KG1 (cell line): ENCODE measurements around the gene TAS2R38.
"Not testable (repeated sequence)": the region's sequence is repeated elsewhere in the genome, so short reads cannot be mapped to it uniquely, and the experiment has no call there.

Experiments used
- DNase-seq: peaks from one replicate; lab custom pipeline; 2025; lab: John Stamatoyannopoulos, UW

Gene TAS2R38

DNA sequence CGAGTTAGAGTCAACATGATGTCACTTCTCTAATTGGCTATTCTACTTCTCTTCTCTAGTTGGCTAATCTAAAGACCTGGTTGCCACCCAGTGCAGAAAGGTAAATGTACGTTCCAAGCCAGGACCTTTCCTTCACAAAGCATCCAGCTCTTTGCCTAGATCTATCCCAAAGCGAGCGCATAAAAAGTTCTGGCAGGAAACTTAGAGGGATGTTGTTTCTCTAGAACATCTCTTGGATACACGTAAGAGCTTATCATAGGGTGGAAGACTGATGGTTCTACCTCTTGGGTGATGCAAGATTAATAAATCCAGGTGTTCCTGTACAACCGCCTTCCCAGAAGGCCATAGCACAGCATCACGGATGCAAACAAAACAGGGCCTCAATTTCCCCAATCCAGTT, at the start of gene TAS2R38:
TSS of gene TAS2R38 (minus strand) at position 101 of the 400 bp plus-strand sequence. CDS start at position 17, 84 bp downstream.
- no peak for DNase-seq

GRCh38 chr7:142018154-142018553, 44.6 kb upstream of the TAS2R38 start:
- no peak for DNase-seq

DNA sequence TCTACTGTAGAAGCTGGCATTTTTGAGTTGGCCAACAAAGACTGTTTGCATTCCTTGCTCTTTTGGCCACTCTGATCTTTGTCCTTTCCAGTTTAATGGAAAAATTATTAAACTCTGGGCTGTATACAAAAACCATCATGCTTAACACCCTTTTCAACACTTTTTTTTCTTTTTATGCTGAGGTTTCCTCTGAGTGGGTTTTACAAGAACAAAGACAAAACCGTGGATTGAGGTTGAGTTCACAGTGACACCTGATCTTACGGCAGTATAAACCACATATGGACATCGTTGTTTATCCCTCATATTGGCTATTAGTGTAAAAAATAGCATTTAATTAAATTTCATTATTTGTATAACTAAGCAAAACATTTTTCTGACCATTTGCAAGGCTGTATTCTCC, 43.9 kb upstream of the TAS2R38 start:
- no peak for DNase-seq

- DNase-seq: no peak
These were observed 39.4 kb upstream of the TAS2R38 start for GRCh38 chr7:142012825-142013511.

- no peak for DNase-seq
These were observed 37.5 kb upstream of the TAS2R38 start for GRCh38 chr7:142010952-142011548.

DNA sequence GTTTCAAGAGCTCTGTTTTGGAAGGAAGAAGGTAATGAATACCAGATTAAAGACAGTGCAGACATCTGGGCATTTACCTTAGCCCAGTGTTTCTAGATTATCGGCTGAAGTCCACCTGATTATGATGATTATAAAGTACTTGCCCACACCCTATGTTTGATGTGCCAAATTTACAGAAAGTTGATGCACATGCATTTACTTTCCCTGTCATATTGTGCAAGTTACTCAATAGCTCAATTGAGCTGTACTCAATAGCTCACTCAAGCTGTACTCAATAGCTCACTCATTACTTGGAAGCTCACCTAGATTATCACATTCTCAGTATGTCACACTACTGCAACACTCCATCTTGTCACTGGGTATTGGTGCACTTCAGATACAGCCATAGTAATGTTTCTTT, 35.6 kb upstream of the TAS2R38 start:
- no peak for DNase-seq

- DNase-seq: no peak
These were observed 33.0 kb upstream of the TAS2R38 start for GRCh38 chr7:142006577-142006976.

- DNase-seq: no peak
These were observed 28.6 kb upstream of the TAS2R38 start for GRCh38 chr7:142002179-142002578.

DNA sequence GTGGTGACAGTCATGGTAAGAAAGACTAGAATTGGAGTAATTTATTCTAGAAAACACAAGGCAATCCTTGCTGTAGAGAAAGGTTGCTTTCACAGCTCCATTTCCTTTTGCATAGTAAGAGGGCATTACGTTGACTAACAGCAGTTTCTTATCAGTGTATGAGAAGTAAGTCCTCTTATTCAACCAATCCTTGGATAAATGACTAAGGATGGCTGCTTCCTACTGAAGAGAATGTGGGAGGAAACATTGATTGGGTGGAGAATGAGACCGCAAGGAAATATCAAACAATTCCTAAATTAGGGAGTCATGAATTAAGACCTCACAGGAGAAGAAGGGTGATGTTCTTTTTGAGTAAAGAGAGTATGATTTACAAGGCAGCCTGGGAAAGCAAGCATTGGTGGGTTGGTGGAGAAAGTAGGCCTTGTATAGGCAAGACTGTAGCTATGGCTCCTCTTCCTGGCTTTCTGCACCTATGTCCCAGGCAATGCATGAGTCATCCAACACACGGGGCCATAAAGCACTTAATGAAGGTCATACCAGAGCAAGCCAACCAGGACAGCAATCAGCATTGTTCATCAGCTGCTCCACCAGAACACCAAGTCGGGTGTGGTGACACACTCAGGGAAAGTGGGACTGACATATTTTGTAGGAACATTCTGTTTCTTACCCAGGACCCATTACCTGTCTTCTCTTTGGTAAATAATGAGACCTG, 27.7 kb upstream of the TAS2R38 start:
- no peak for DNase-seq

GRCh38 chr7:142000244-142000643, 26.7 kb upstream of the TAS2R38 start:
- DNase-seq: no peak

DNA sequence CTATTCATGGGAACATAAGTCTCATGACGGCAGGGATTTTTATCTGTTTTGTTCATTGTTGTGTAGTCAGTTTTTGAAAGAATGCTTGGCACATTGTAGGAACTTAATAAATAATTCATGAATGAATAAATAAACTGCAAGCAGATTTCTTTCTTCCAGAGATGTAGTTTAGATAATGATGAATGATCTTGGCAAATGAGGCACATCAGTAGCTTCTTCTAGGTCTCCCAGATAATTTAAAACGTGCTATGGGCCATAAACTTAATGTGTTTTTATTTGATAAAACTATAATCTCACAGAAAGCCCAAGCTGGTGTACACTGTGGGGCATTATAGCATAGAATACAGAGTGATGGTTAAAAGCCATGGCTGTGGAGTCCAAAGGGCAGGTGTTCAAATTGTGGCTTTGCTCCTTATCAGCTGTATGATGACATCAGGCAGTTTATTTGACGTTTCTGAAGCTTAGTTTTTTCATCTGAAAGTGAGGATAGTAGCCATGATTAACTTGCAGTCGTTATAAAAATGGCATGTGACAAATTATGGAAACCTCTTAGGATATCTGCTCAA, 25.6 kb upstream of the TAS2R38 start:
- DNase-seq: no peak

DNA sequence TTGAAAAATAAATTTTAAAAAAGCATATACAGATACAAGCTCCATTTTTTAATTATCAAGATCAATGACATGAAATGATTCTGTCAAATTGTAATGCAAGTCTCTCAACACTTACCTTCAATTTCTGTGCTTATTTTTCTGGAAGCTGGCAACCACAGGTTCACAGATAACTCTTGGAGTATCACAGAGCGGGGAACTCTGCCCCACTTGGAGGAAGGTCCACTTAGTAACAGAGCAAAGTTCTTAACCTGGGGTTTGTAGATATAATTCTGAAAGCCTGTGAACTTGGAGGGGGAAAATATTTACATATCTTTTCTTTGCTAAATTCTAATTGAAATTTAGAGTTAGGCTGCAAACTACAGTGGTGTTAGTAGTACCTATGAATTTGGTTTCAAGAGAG, 19.8 kb upstream of the TAS2R38 start:
- DNase-seq: no peak

DNA sequence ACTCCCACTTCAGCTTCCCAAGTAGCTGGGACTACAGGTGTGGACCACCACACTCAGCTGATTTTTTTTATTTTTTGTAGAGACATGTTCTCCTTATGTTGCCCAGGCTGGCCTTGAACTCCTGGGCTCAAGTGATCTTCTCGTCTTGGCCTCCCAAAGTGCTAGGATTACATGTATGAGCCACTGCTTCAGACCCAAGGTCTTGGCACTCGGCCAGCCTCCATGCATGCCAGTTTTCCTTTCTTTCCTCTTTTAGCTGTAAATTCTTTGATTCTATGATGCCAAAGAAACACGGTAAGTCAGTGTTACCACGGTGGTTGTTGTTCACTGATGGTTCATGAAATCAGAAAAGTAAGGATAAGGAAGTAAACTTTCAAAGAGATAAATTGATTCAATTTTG, 19.1 kb upstream of the TAS2R38 start:
- DNase-seq: no peak

GRCh38 chr7:141992156-141992555, 18.6 kb upstream of the TAS2R38 start:
- no peak for DNase-seq

GRCh38 chr7:141991140-141991539, 17.6 kb upstream of the TAS2R38 start:
- DNase-seq: no peak

- no peak for DNase-seq
These were observed 16.6 kb upstream of the TAS2R38 start for GRCh38 chr7:141990011-141990725.

GRCh38 chr7:141987803-141988202, 14.2 kb upstream of the TAS2R38 start:
- not testable (repeated sequence) for DNase-seq

- no peak for DNase-seq
These were observed 13.3 kb upstream of the TAS2R38 start for GRCh38 chr7:141986923-141987322.

- not testable (repeated sequence) for DNase-seq
These were observed 12.4 kb upstream of the TAS2R38 start for GRCh38 chr7:141985926-141986325.

GRCh38 chr7:141979568-141979967, 6.0 kb upstream of the TAS2R38 start:
- no peak for DNase-seq

DNA sequence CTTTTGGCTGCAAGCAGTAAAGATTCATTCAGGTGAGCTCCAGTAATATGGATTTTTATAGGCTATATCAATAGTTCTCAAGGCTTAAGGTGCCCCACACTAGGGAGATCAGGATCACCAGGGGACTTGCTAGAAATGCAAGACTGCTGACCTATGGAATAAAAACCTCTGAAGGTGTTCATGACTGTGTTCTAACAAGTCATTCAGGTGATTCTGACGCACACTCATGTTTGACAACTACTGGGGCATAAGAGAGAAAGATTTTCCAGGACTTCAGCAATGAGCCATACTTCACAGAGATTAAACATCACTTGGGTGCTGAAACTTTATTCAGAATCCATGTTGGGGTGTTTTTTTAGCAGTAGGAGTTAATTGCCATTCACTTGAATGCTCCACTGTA, 4.8 kb upstream of the TAS2R38 start:
- no peak for DNase-seq

DNA sequence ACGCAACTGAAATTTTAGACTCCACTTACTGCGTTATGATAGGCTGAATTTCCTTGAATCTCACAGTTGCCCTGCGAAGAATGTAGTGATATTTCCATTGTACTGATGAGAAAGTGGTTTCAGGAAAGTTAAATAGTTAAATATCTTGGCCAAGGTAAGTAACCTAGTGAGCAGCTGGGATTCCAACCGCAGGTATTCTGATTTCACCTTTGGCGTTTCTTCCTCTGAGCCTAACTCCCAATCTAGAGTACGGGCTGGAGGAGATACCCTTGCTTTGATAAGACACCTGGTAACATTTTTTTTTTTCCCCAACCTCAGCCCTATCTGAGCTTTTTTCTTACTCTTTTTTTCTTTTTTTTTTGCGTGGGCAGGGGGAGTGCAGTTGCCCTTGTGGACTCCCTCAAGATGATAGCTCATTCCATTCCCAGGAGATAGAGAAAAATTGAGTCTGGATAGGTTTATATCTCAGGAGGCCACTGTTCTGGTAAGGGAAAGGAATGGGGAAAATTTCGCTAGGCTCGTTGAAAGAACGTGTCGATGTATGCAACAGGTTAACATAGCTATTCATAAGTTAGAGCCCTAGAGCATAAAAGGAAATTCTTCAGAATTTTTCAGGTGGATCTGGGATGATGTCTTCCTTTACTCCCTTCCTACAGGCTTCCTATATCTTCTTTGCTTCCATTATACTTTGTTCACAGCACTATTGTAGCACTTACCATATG, 3.1 kb upstream of the TAS2R38 start:
- no peak for DNase-seq
